ENCODE results near the gene SPATA31C1. TPM values are rescaled to one million over a fixed set of nuclear protein-coding genes. Genes with fewer than 3 reads are reported as not detected.

Gene SPATA31C1
- total RNA-seq, 1 experiment from 2014 or later, result not detected

- no peak overlapping the region for H3K9ac ChIP-seq (ENCODE audit: low read length)
- no peaks in the 10 kb centered on the region for H3K36me3 ChIP-seq (ENCODE audit: control insufficient read depth in 1 of 2, insufficient read depth in 2 of 2, low read length in 2 of 2)
- no peak overlapping the region for H2AFZ ChIP-seq (ENCODE audit: low read depth, low read length, poor library complexity, severe bottlenecking)
- no peaks in the 10 kb centered on the region for H4K20me1 ChIP-seq (ENCODE audit: insufficient read depth)
- no peaks in the 10 kb centered on the region for H3K79me2 ChIP-seq (ENCODE audit: insufficient read depth, low read length)
- POLR2A ChIA-PET, result no interaction called here
- H3K4me2 ChIP-seq (ENCODE audit: low read length), result no peak overlapping the region
- H3K9me3 ChIP-seq (ENCODE audit: control insufficient read depth in 1 of 2, insufficient read depth in 1 of 2, low read depth in 1 of 2, low read length in 2 of 2), result no peaks in the 10 kb centered on the region
- CTCF ChIA-PET, result no interaction called here
- intact Hi-C loops (cut with micrococcal nuclease), result no loop called here
- no peak for TF ChIP-seq SRF (IDR thresholded peaks at IDR 0.05; ENCODE audit: low read depth)
- TF ChIP-seq ZFX (IDR thresholded peaks at IDR 0.05), result no peak
- no peak for TF ChIP-seq ELF1 (IDR thresholded peaks at IDR 0.05; ENCODE audit: borderline replicate concordance, low read depth)
- no peak for TF ChIP-seq RAD21 (IDR thresholded peaks at IDR 0.05; ENCODE audit: low read depth)
- TF ChIP-seq POLR2AphosphoS5 (IDR thresholded peaks at IDR 0.05; ENCODE audit: low read depth, low read length), result no peak
- no peak for TF ChIP-seq CTCF (IDR thresholded peaks at IDR 0.05 in 2 of 3, conservative IDR thresholded peaks at IDR 0.05 in 1 of 3; ENCODE audit: borderline replicate concordance in 1 of 3, insufficient read depth in 1 of 3, low read depth in 2 of 3, low read length in 2 of 3)
- TF ChIP-seq ATF3 (IDR thresholded peaks at IDR 0.05), result no peak
- TF ChIP-seq REST (IDR thresholded peaks at IDR 0.05; ENCODE audit: low read depth), result no peak
- no peak for TF ChIP-seq EGR1 (IDR thresholded peaks at IDR 0.05; ENCODE audit: low read depth)
- TF ChIP-seq MAX (IDR thresholded peaks at IDR 0.05), result no peak
- no peaks in the 10 kb centered on the region for H3K27me3 ChIP-seq (ENCODE audit: insufficient read depth, low read length)
- no peaks in the 10 kb centered on the region for H3K9me2 ChIP-seq (ENCODE audit: insufficient read depth)
- ATAC-seq (no peak), DNase-seq (ENCODE audit: low read depth, low spot score) (no peak)
- BruUV-seq (replicated peaks), result no TSS peak
- H3K27ac ChIP-seq (ENCODE audit: low read depth, low read length), result no peak overlapping the region
- RAD21 ChIA-PET (ENCODE audit: low non-redundant PET in 1 of 2, low total read pairs in 2 of 2, uncharacterized antibody in 2 of 2, unreplicated experiment in 2 of 2), result no interaction called here
- H3K4me1 ChIP-seq (ENCODE audit: control insufficient read depth in 1 of 2, insufficient read depth in 2 of 2, low read length in 2 of 2), result no peaks in the 10 kb centered on the region
- no peak overlapping the region for H3K4me3 ChIP-seq (replicated peaks in 1 of 2; ENCODE audit: low read depth in 1 of 2, low read length in 2 of 2)
Measured at GRCh38 chr9:87944096-87944495, 26.3 kb downstream of the SPATA31C1 start.

Data from HCT116 (cell line).